IMR-90 (cell line): Measurements from ENCODE around the gene PLEKHB1. TPM values are rescaled to one million over a fixed set of nuclear protein-coding genes. Genes with fewer than 3 reads are reported as not detected.

Experiments
- ATAC-seq: fragments of 200-7000 bp; cut with Tn5 transposase; 2 replicates; pipeline ENCODE4 v1.9.1; 2020; ENCODE audit warnings: low read depth, mild to moderate bottlenecking, moderate library complexity
- BruUV-seq: library from RNA; stranded (reverse); fragments of 400-500 nt; replicated peaks from 2 replicates; lab custom pipeline; 2021; lab: Mats Ljungman, UMichigan
- CTCF ChIA-PET: fragments of 300-600 bp; formaldehyde crosslinking; extraction: SDS; loops from one replicate; lab custom pipeline; 2021; ENCODE audit warnings: antibody characterized with exemption; lab: Yijun Ruan, JAX
- POLR2A ChIA-PET: fragments of 300-600 bp; sonication (Branson Sonifier 250); formaldehyde crosslinking; loops from one replicate; lab custom pipeline; 2022; ENCODE audit warnings: antibody characterized with exemption; ENCODE audit not compliant: unreplicated experiment; lab: Charles Lee
- DNase-seq: peaks from one replicate; pipeline ENCODE4 v3.0.0; 2013
- H2AFZ ChIP-seq: replicated peaks from 2 replicates; pipeline ENCODE3; 2013; ENCODE audit warnings: low read length, mild to moderate bottlenecking; ENCODE audit not compliant: poor library complexity
- H2AK5ac ChIP-seq: 2 replicates; pipeline ENCODE4 v1.6.1; 2013; ENCODE audit warnings: low read depth, low read length, inconsistent platforms
- H2AK9ac ChIP-seq: replicated peaks from 2 replicates; pipeline ENCODE3; 2013; ENCODE audit warnings: mild to moderate bottlenecking, low read depth, low read length, moderate library complexity; ENCODE audit not compliant: poor library complexity
- H2BK120ac ChIP-seq: 2 replicates; pipeline ENCODE4 v1.6.1; 2013; ENCODE audit warnings: low read depth, low read length, inconsistent platforms
- H2BK15ac ChIP-seq: 3 replicates; pipeline ENCODE4 v1.6.1; 2013; ENCODE audit warnings: low read depth, low read length, inconsistent platforms
- H2BK20ac ChIP-seq: 2 replicates; pipeline ENCODE4 v1.6.1; 2013; ENCODE audit warnings: low read depth, mild to moderate bottlenecking, inconsistent platforms, low read length, moderate library complexity
- H2BK5ac ChIP-seq: 2 replicates; pipeline ENCODE4 v1.6.1; 2013; ENCODE audit warnings: mild to moderate bottlenecking, low read depth, low read length, inconsistent platforms; ENCODE audit not compliant: poor library complexity, severe bottlenecking
- H3K14ac ChIP-seq: replicated peaks from 2 replicates; pipeline ENCODE4 v1.6.1; 2013; ENCODE audit warnings: low read depth, low read length, inconsistent platforms
- H3K18ac ChIP-seq: 2 replicates; pipeline ENCODE4 v1.6.1; 2013; ENCODE audit warnings: low read depth, low read length, control low read depth
- H3K23ac ChIP-seq: 2 replicates; pipeline ENCODE4 v1.6.1; 2013; ENCODE audit warnings: low read depth, low read length, inconsistent platforms
- H3K27ac ChIP-seq: 2 replicates; pipeline ENCODE4 v1.5.1; 2013; ENCODE audit warnings: mild to moderate bottlenecking, control low read depth, low read length; ENCODE audit not compliant: insufficient read depth
- H3K27me3 ChIP-seq: 2 replicates; pipeline ENCODE4 v1.6.1; 2013; ENCODE audit warnings: low read length; ENCODE audit not compliant: control insufficient read depth, insufficient read depth
- H3K36me3 ChIP-seq: 2 replicates; pipeline ENCODE4 v1.6.1; 2013; ENCODE audit warnings: low read length, mixed read lengths; ENCODE audit not compliant: control insufficient read depth, insufficient read depth
- H3K4ac ChIP-seq: 2 replicates; pipeline ENCODE4 v1.6.1; 2013; ENCODE audit warnings: low read depth, low read length, inconsistent platforms
- H3K4me1 ChIP-seq: 2 replicates; pipeline ENCODE4 v1.6.1; 2013; ENCODE audit warnings: low read length, mixed read lengths; ENCODE audit not compliant: control insufficient read depth, insufficient read depth
- H3K4me2 ChIP-seq: 2 replicates; pipeline ENCODE4 v1.6.1; 2013; ENCODE audit warnings: low read depth, mild to moderate bottlenecking, control low read depth, low read length, moderate library complexity
- H3K4me3 ChIP-seq: 2 replicates; pipeline ENCODE4 v1.5.1; 2013; ENCODE audit warnings: low read depth, mild to moderate bottlenecking, control low read depth, low read length, moderate library complexity; ENCODE audit not compliant: insufficient read depth
- H3K56ac ChIP-seq: 2 replicates; pipeline ENCODE4 v1.6.1; 2013; ENCODE audit warnings: low read length, inconsistent platforms; ENCODE audit not compliant: insufficient read depth; ENCODE audit errors: extremely low read depth
- H3K79me1 ChIP-seq, 2 experiments: 2 replicates each; pipeline ENCODE4 v1.6.1; 2013; ENCODE audit warnings: low read length in 2 of 2, inconsistent platforms in 1 of 2, low read depth in 1 of 2
- H3K9ac ChIP-seq: 2 replicates; pipeline ENCODE4 v1.6.1; 2013; ENCODE audit warnings: low read depth, low read length, control low read depth
- H3K9me1 ChIP-seq: 2 replicates; pipeline ENCODE4 v1.6.1; 2013; ENCODE audit warnings: low read length, inconsistent platforms; ENCODE audit not compliant: insufficient read depth
- H3K9me3 ChIP-seq: 2 replicates; pipeline ENCODE4 v1.6.1; 2013; ENCODE audit warnings: low read length; ENCODE audit not compliant: control insufficient read depth, insufficient read depth
- H4K20me1 ChIP-seq: 2 replicates; pipeline ENCODE4 v1.6.1; 2013; ENCODE audit warnings: low read length, inconsistent platforms; ENCODE audit not compliant: insufficient read depth
- H4K5ac ChIP-seq: 2 replicates; pipeline ENCODE4 v1.6.1; 2013; ENCODE audit warnings: mild to moderate bottlenecking, low read depth, low read length, control low read depth
- H4K8ac ChIP-seq, 2 experiments: 2 replicates each; pipeline ENCODE4 v1.6.1; 2013; ENCODE audit warnings: low read depth in 2 of 2, low read length in 2 of 2, control low read depth in 1 of 2, inconsistent platforms in 1 of 2
- H4K91ac ChIP-seq: 2 replicates; pipeline ENCODE4 v1.6.1; 2013; ENCODE audit warnings: low read depth, low read length, inconsistent platforms; ENCODE audit not compliant: insufficient read depth
- BHLHE40 ChIP-seq: fragments of 150-350 bp; IDR thresholded peaks from 2 replicates; pipeline ENCODE4 v1.6.1; 2016; ENCODE audit warnings: mild to moderate bottlenecking, low read depth, low read length
- CEBPB ChIP-seq: IDR thresholded peaks from 2 replicates; pipeline ENCODE4 v1.6.1; 2012; ENCODE audit warnings: low read depth, low read length, improper control_type of control experiment
- FOS ChIP-seq: fragments of 150-350 bp; IDR thresholded peaks from 2 replicates; pipeline ENCODE4 v1.6.1; 2016; ENCODE audit warnings: low read depth, low read length
- MAFK ChIP-seq: IDR thresholded peaks from 2 replicates; pipeline ENCODE4 v1.6.1; 2012; ENCODE audit warnings: low read depth, low read length, improper control_type of control experiment
- MAZ ChIP-seq: IDR thresholded peaks from 2 replicates; pipeline ENCODE4 v1.6.1; 2012; ENCODE audit warnings: low read depth, mild to moderate bottlenecking, low read length, improper control_type of control experiment, moderate library complexity, borderline replicate concordance
- MXI1 ChIP-seq: IDR thresholded peaks from 2 replicates; pipeline ENCODE4 v1.6.1; 2012; ENCODE audit warnings: low read depth, mild to moderate bottlenecking, low read length, moderate library complexity, borderline replicate concordance
- NFE2L2 ChIP-seq: fragments of 150-350 bp; IDR thresholded peaks from 2 replicates; pipeline ENCODE4 v1.6.1; 2016; ENCODE audit warnings: low read depth, mild to moderate bottlenecking, low read length
- POLR2A ChIP-seq: IDR thresholded peaks from 2 replicates; pipeline ENCODE4 v1.6.1; 2012; ENCODE audit warnings: mild to moderate bottlenecking, low read depth, low read length
- RAD21 ChIP-seq: IDR thresholded peaks from 2 replicates; pipeline ENCODE4 v1.6.1; 2012; ENCODE audit warnings: low read length, improper control_type of control experiment
- RCOR1 ChIP-seq: IDR thresholded peaks from 2 replicates; pipeline ENCODE4 v1.6.1; 2012; ENCODE audit warnings: mild to moderate bottlenecking, low read length, improper control_type of control experiment; ENCODE audit not compliant: insufficient replicate concordance
- RFX5 ChIP-seq: IDR thresholded peaks from 2 replicates; pipeline ENCODE4 v1.8.0; 2012; ENCODE audit warnings: low read depth, mild to moderate bottlenecking, low read length, moderate library complexity
- SMC3 ChIP-seq: fragments of 150-350 bp; IDR thresholded peaks from 2 replicates; pipeline ENCODE4 v1.6.1; 2016; ENCODE audit warnings: low read depth, mild to moderate bottlenecking, antibody characterized with exemption, low read length, moderate library complexity
- WGBS, 2 experiments: methylation state at CpG; one replicate each; pipeline versions ENCODE4 v1.1.5 to v1.1.7; 2013; ENCODE audit warnings: missing lambda C conversion rate in 2 of 2; ENCODE audit not compliant: insufficient read length in 1 of 2; ENCODE audit errors: extremely low coverage in 2 of 2; 5-methylcytosine and 5-hydroxymethylcytosine counted together
- dilution Hi-C: fragments of 300-500 bp; cut with HindIII; formaldehyde crosslinking; loops from one replicate; pipeline ENCODE4 v1.14.3; 2018; ENCODE audit warnings: low sequenced_read_pairs; ENCODE audit not compliant: unreplicated experiment
- in situ Hi-C: fragments of 300-500 bp; cut with MboI; formaldehyde crosslinking; loops from 3 replicates; pipeline ENCODE4 v1.14.3; 2019; ENCODE audit warnings: low sequenced_read_pairs, inconsistent platforms, mixed read lengths
- intact Hi-C: fragments of 100-400 bp; cut with micrococcal nuclease; formaldehyde crosslinking; loops from 2 replicates; pipeline ENCODE4 v1.10.0; 2022
- polyA plus RNA-seq, 3 experiments: library from polyadenylated mRNA; depleted of rRNA; stranded (reverse); fragments of >200 nt; gene quantifications; 2 replicates each; pipeline ENCODE4 v1.2.3, GENCODE V29; 2012; ENCODE audit warnings: low replicate concordance in 1 of 3
- total RNA-seq: library from RNA; depleted of rRNA; stranded (reverse); fragments of >200 nt; gene quantifications from 2 replicates; pipeline ENCODE4 v1.2.3, GENCODE V29; 2012
- TF ChIP-seq, protein P1 (sequence below): conservative IDR thresholded peaks from 2 replicates; pipeline ENCODE4 v1.5.1; 2012; ENCODE audit warnings: mild to moderate bottlenecking, low read depth, low read length, improper control_type of control experiment
- TF ChIP-seq, protein P2 (sequence below): fragments of 150-350 bp; IDR thresholded peaks from 2 replicates; pipeline ENCODE4 v1.6.1; 2016; ENCODE audit warnings: low read depth, mild to moderate bottlenecking, low read length, moderate library complexity, borderline replicate concordance
- TF ChIP-seq, protein P3 (sequence below): fragments of 150-350 bp; IDR thresholded peaks from 2 replicates; pipeline ENCODE4 v1.6.1; 2017; ENCODE audit warnings: mild to moderate bottlenecking, antibody characterized with exemption, low read length, low read depth

Gene PLEKHB1
- total and polyA plus RNA-seq, 2 of the 4 experiments (the other 2 are of a cell fraction): 0.36 to 0.86 TPM

DNA sequence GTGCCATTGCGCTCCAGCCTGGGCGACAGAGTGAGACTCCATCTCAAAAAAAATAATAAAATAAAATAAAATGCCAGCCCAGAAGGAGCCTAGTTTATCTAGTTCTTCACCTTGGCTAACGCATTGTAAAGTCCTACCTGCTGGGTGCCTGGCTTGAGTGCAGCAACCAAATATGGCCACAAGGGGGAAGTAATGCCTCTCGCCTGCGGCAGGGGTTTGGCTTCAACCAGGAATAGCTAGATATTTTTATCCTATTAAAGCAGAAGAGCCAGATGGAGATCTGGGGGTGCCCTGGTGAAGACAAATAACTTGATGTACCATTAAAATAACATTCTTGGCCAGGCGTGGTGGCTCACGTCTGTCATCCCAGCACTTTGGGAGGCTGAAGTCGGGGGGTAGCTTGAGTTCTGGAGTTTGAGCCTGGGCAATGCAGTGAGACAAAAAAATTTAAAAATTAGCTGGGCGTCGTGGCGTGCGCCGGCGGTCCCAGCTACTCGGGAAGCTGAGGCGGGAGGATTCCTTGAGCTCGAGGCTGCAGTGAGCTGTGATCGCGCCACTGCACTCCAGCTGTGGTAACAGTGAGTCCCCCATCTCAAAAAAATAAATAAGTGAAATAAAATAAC, 20.6 kb upstream of the PLEKHB1 start:
- ATAC-seq: peak; percentile 99
- H3K14ac ChIP-seq: no peak overlapping the region
- CTCF ChIA-PET: interaction anchor here (0.5 to 2.8 kb wide), 18 partner anchors 9 to 309 kb away, joined by 3 to 31 read pairs (median 4); no protein-coding TSS in a partner anchor
- no peak for TF ChIP-seq RCOR1
- TF ChIP-seq MXI1: no peak
- TF ChIP-seq RFX5: no peak
- TF ChIP-seq, protein P1, sequence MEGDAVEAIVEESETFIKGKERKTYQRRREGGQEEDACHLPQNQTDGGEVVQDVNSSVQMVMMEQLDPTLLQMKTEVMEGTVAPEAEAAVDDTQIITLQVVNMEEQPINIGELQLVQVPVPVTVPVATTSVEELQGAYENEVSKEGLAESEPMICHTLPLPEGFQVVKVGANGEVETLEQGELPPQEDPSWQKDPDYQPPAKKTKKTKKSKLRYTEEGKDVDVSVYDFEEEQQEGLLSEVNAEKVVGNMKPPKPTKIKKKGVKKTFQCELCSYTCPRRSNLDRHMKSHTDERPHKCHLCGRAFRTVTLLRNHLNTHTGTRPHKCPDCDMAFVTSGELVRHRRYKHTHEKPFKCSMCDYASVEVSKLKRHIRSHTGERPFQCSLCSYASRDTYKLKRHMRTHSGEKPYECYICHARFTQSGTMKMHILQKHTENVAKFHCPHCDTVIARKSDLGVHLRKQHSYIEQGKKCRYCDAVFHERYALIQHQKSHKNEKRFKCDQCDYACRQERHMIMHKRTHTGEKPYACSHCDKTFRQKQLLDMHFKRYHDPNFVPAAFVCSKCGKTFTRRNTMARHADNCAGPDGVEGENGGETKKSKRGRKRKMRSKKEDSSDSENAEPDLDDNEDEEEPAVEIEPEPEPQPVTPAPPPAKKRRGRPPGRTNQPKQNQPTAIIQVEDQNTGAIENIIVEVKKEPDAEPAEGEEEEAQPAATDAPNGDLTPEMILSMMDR: peak; percentile 86
- TF ChIP-seq, protein P2, sequence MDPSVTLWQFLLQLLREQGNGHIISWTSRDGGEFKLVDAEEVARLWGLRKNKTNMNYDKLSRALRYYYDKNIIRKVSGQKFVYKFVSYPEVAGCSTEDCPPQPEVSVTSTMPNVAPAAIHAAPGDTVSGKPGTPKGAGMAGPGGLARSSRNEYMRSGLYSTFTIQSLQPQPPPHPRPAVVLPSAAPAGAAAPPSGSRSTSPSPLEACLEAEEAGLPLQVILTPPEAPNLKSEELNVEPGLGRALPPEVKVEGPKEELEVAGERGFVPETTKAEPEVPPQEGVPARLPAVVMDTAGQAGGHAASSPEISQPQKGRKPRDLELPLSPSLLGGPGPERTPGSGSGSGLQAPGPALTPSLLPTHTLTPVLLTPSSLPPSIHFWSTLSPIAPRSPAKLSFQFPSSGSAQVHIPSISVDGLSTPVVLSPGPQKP: no peak
- peak; percentile 83 for TF ChIP-seq SMC3
- no peak for TF ChIP-seq BHLHE40
- TF ChIP-seq FOS: no peak
- TF ChIP-seq POLR2A: no peak
- no peak for TF ChIP-seq CEBPB
- no peak for TF ChIP-seq MAZ
- TF ChIP-seq NFE2L2: no peak
- TF ChIP-seq RAD21: peak; percentile 81
- TF ChIP-seq MAFK: no peak
- TF ChIP-seq, protein P3, sequence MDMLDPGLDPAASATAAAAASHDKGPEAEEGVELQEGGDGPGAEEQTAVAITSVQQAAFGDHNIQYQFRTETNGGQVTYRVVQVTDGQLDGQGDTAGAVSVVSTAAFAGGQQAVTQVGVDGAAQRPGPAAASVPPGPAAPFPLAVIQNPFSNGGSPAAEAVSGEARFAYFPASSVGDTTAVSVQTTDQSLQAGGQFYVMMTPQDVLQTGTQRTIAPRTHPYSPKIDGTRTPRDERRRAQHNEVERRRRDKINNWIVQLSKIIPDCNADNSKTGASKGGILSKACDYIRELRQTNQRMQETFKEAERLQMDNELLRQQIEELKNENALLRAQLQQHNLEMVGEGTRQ: no peak

More for the DNA sequence above, 20.6 kb upstream of the PLEKHB1 start:
- in situ Hi-C loops (loop anchor here (5.0 to 10.0 kb wide), 2 partner anchors 36 to 309 kb away; no protein-coding TSS in a partner anchor), intact Hi-C loops (loop anchor here (1.0 to 2.0 kb wide), 3 partner anchors 35 to 305 kb away; no protein-coding TSS in a partner anchor), dilution Hi-C loops (no loop called here)
- Histone ChIP-seq H4K5ac (no peak overlapping the region), H2AFZ (peak overlapping the region; percentile 87), H3K27me3 (peaks cover 35% of the 10 kb centered on the region), H3K4me3 (peak overlapping the region; percentile 8; the same call in 1 of the 2 replicates), H3K27ac (no peak overlapping the region), H3K9me1 (no peaks in the 10 kb centered on the region), H3K4me1 (no peaks in the 10 kb centered on the region), H3K36me3 (no peaks in the 10 kb centered on the region), H3K4me2 (peak overlapping the region; percentile 95), H4K20me1 (no peaks in the 10 kb centered on the region), H3K18ac (no peak overlapping the region), H3K9me3 (no peaks in the 10 kb centered on the region), H2BK120ac (no peak overlapping the region), H2AK5ac (no peak overlapping the region), H3K79me1 (no peaks in the 10 kb centered on the region), H3K56ac (no peak overlapping the region), H2AK9ac (peak overlapping the region; percentile 37), H3K9ac (no peak overlapping the region), H4K91ac (no peak overlapping the region), H3K23ac (no peak overlapping the region), H2BK15ac (no peak overlapping the region), H2BK20ac (no peak overlapping the region), H3K4ac (no peak overlapping the region), H2BK5ac (no peak overlapping the region), H4K8ac (peak overlapping the region in 1 of 2 experiments; percentile 49; a peak in 1 of 4 replicates)
- 20% methylated on average over 1 of the region's 19 CpGs; no CpG with 5 or more reads in 1 of the 2 experiments for WGBS, 2 experiments
- DNase-seq: peak; percentile 59
- BruUV-seq: no TSS peak
- POLR2A ChIA-PET: interaction anchor here (0.7 kb wide), 1 partner anchor 18 kb away, joined by 3 read pairs; no protein-coding TSS in a partner anchor
